MCF 10A (cell line): Measurements from ENCODE around the gene C7orf25. TPM values are rescaled to one million over a fixed set of nuclear protein-coding genes. Genes with fewer than 3 reads are reported as not detected.

Experiments used
- BruUV-seq: library from RNA; stranded (reverse); fragments of 400-500 nt; replicated peaks from 2 replicates; lab custom pipeline; 2021; lab: Mats Ljungman, UMichigan
- CTCF ChIA-PET: fragments of 300-600 bp; sonication (Branson Sonifier 250); formaldehyde crosslinking; extraction: SDS; loops from one replicate; lab custom pipeline; 2021; ENCODE audit warnings: antibody characterized with exemption, inconsistent platforms; lab: Yijun Ruan, JAX
- POLR2A ChIA-PET: fragments of 300-600, 350-650 bp; sonication (Branson Sonifier 250); formaldehyde crosslinking; extraction: SDS; loops from one replicate; lab custom pipeline; 2020; ENCODE audit warnings: antibody characterized with exemption, inconsistent platforms; lab: Yijun Ruan, JAX
- DNase-seq: peaks from one replicate; pipeline ENCODE4 v3.0.0-alpha.2; 2018; ENCODE audit not compliant: unreplicated experiment
- H3K27ac Mint-ChIP-seq: one replicate; pipeline ENCODE4 v1.8.0; 2022; ENCODE audit warnings: mild to moderate bottlenecking, low read depth, mixed read lengths; ENCODE audit not compliant: unreplicated experiment
- H3K27me3 Mint-ChIP-seq: one replicate; pipeline ENCODE4 v1.8.0; 2022; ENCODE audit warnings: mixed read lengths; ENCODE audit not compliant: insufficient read depth, unreplicated experiment
- H3K36me3 Mint-ChIP-seq: one replicate; pipeline ENCODE4 v1.8.0; 2022; ENCODE audit warnings: mild to moderate bottlenecking, moderate library complexity, mixed read lengths; ENCODE audit not compliant: insufficient read depth, unreplicated experiment
- H3K4me1 Mint-ChIP-seq: one replicate; pipeline ENCODE4 v1.8.0; 2022; ENCODE audit warnings: mixed read lengths; ENCODE audit not compliant: insufficient read depth, unreplicated experiment
- H3K4me3 Mint-ChIP-seq: one replicate; pipeline ENCODE4 v1.8.0; 2022; ENCODE audit warnings: mild to moderate bottlenecking, moderate library complexity, mixed read lengths; ENCODE audit not compliant: unreplicated experiment
- H3K9me3 Mint-ChIP-seq: one replicate; pipeline ENCODE4 v1.8.0; 2022; ENCODE audit warnings: mixed read lengths; ENCODE audit not compliant: unreplicated experiment
- intact Hi-C: fragments of 100-400 bp; cut with micrococcal nuclease; formaldehyde crosslinking; loops from 2 replicates; pipeline ENCODE4 v1.14.1; 2022
- total RNA-seq: library from RNA; stranded (reverse); gene quantifications from 2 replicates; pipeline ENCODE4 v1.2.3, GENCODE V29; 2022
- TF ChIP-seq, protein P1 (sequence below): fragments of 200-600 bp; IDR thresholded peaks from one replicate; pipeline ENCODE4 v1.8.0; 2022; ENCODE audit warnings: antibody characterized with exemption, mild to moderate bottlenecking; ENCODE audit not compliant: unreplicated experiment

C7orf25 gene
- total RNA-seq, 1 experiment from 2014 or later, result 5.4 TPM

DNA sequence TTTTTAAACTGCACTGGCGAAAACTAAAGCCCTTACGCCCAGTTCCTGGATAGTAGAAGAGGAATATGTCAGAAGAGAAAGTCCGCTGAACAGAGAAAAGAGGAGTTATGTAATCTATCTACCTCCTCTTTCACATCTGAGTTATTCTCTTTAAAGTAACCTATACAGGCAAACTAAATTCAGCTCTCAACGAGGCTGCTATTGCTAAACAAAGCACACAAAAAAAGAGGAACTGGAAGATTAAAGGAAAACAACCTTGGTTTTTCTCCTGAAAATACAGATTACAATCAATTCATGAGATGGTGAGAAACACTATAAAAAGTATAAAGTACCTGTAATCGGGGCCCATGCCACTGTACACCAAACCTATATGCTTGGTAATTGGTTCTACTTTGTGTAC, 14.3 kb upstream of the C7orf25 start:
- H3K36me3 Mint-ChIP-seq, result peaks cover 74% of the 10 kb centered on the region
- ChIA-PET CTCF (interaction anchor here (0.7 to 1.2 kb wide), 3 partner anchors 12 to 335 kb away, joined by 3 read pairs; no protein-coding TSS in a partner anchor), POLR2A (interaction anchor here (10.1 kb wide), 1 partner anchor 8 kb away, joined by 200 read pairs; the partner anchor contains the start of gene C7orf25)
- intact Hi-C loops, result no loop called here
- no peaks in the 10 kb centered on the region for H3K9me3 Mint-ChIP-seq
- DNase-seq, result no peak
- H3K27ac Mint-ChIP-seq, result no peak overlapping the region
- TF ChIP-seq, protein P1, sequence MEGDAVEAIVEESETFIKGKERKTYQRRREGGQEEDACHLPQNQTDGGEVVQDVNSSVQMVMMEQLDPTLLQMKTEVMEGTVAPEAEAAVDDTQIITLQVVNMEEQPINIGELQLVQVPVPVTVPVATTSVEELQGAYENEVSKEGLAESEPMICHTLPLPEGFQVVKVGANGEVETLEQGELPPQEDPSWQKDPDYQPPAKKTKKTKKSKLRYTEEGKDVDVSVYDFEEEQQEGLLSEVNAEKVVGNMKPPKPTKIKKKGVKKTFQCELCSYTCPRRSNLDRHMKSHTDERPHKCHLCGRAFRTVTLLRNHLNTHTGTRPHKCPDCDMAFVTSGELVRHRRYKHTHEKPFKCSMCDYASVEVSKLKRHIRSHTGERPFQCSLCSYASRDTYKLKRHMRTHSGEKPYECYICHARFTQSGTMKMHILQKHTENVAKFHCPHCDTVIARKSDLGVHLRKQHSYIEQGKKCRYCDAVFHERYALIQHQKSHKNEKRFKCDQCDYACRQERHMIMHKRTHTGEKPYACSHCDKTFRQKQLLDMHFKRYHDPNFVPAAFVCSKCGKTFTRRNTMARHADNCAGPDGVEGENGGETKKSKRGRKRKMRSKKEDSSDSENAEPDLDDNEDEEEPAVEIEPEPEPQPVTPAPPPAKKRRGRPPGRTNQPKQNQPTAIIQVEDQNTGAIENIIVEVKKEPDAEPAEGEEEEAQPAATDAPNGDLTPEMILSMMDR, result no peak
- no peak overlapping the region for H3K4me3 Mint-ChIP-seq
- BruUV-seq, result no TSS peak
- H3K4me1 Mint-ChIP-seq, result peaks cover 38% of the 10 kb centered on the region
- H3K27me3 Mint-ChIP-seq, result no peaks in the 10 kb centered on the region

DNA sequence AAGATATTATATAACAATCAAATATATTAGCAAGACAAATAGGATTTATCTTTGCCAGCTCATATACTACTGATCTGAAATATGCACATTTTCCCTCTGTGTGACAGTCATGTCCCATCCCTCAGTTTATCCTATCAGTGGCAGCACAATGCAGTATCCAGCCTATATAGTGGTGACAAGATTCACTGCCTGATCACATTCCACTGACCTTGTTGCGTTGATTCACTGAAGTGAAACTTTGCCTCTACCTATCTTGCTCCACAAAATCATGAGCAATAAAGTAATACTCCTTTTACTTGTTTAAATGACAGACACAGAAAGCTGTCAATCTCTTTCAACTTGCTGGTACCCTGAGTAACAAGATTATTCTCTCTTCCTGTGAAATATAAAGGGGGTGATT, 13.8 kb upstream of the C7orf25 start:
- intact Hi-C loops, result no loop called here

DNA sequence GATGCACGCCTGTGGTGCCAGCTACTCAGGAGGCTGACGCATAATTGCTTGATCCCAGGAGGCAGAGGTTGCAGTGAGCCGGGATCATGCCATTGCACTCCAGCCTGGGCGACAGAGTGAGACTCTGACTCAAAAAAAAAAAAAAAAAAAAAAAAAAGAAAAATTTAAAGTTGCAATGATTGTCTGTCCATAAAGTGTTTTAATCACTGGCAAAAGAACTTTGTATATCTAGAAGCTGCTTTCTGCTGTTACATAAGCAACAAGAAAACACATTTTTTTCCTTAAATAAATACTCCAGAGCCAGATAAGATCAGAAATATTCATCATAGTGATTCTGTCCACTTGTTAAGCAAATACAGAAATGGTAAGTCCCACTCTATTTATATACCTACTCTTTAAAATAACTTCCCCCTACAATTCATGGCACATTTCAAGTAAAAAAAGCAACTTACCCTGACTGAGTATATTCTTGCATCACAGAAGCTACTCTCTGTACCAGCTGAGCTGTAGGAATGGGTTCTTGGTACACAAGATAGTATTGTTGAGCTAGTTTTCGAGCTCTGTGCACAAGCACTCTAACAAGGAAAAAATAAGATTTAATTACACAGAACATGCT, 12.5 kb upstream of the C7orf25 start:
- no TSS peak for BruUV-seq
- intact Hi-C loops, result no loop called here
- Mint-ChIP-seq H3K9me3 (no peaks in the 10 kb centered on the region), H3K4me1 (peaks cover 31% of the 10 kb centered on the region), H3K4me3 (no peak overlapping the region), H3K36me3 (peaks cover 92% of the 10 kb centered on the region), H3K27ac (no peak overlapping the region), H3K27me3 (no peaks in the 10 kb centered on the region)
- no peak for DNase-seq
- TF ChIP-seq, protein P1, result no peak
- ChIA-PET CTCF (interaction anchor here (0.6 to 1.4 kb wide), 9 partner anchors 8 to 1056 kb away, joined by 3 to 7 read pairs (median 4); partner anchors contain the start of genes C7orf25, MRPL32 and PSMA2), POLR2A (interaction anchor here (0.6 to 13.5 kb wide), 6 partner anchors 6 to 484 kb away, joined by 3 to 200 read pairs (median 4); partner anchors contain the start of genes MRPL32 and PSMA2)

More for the DNA sequence above, 13.8 kb upstream of the C7orf25 start:
- Mint-ChIP-seq H3K4me3 (no peak overlapping the region), H3K4me1 (peaks cover 38% of the 10 kb centered on the region), H3K27ac (peak overlapping the region; percentile 76), H3K27me3 (no peaks in the 10 kb centered on the region), H3K9me3 (no peaks in the 10 kb centered on the region), H3K36me3 (peaks cover 79% of the 10 kb centered on the region)
- CTCF ChIA-PET, result interaction anchor here (0.8 kb wide), 1 partner anchor 336 kb away, joined by 3 read pairs; no protein-coding TSS in a partner anchor
- BruUV-seq, result no TSS peak
- POLR2A ChIA-PET, result interaction anchor here (2.2 to 10.1 kb wide), 2 partner anchors 7 to 10 kb away, joined by 14 to 200 read pairs; partner anchors contain the start of gene C7orf25
- TF ChIP-seq, protein P1, result no peak
- DNase-seq, result no peak

DNA sequence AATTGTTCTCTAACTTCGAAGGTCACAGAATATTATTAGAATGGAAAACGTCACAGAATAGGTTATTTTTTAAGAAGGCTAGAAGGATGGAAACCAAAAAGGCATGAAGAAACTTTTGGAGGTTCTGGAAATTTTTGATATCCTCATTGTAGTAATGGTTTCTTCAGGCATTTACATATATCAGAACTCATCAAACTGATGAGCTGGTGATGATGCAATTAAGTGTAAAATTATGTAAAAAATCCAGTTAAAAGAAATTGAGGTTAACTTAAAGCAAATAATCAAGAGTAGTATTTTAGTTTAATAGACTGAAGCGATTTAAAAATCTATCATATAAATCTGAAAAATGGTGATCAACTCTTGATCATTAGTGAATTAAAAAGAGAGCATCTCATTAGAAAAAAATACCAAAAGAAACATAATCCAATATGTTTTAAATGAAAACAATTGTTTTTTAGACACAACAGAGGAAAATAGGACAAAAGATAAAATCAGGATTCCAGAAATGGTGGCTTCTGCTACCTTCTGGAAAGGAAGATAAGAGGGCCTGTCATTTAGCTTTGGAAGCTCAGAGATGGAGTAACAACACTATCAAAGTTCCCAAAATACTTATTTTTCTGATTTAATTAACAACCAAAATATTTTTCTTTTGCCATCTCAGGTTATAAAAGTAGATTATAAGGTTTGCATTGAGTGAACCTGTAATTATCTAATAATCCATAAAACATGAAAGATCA, 10.3 kb upstream of the C7orf25 start:
- no peak overlapping the region for H3K27ac Mint-ChIP-seq
- TF ChIP-seq, protein P1, result no peak
- H3K9me3 Mint-ChIP-seq, result no peaks in the 10 kb centered on the region
- BruUV-seq, result no TSS peak
- peaks cover 12% of the 10 kb centered on the region for H3K4me1 Mint-ChIP-seq
- DNase-seq, result no peak
- peaks cover 99% of the 10 kb centered on the region for H3K36me3 Mint-ChIP-seq
- ChIA-PET POLR2A (interaction anchor here (1.5 to 13.5 kb wide), 2 partner anchors 9 kb away, joined by 10 to 200 read pairs; partner anchors contain the start of genes C7orf25, MRPL32 and PSMA2), CTCF (interaction anchor here (0.6 to 1.1 kb wide), 3 partner anchors 19 to 534 kb away, joined by 3 read pairs; no protein-coding TSS in a partner anchor)
- no peak overlapping the region for H3K4me3 Mint-ChIP-seq
- no peaks in the 10 kb centered on the region for H3K27me3 Mint-ChIP-seq
- intact Hi-C loops, result no loop called here
